Nasal cavity respiratory epithelium epithelial cell of viscerocranial mucosa (primary cell): ENCODE data around the gene NBPF12. TPM values are rescaled to one million over a fixed set of nuclear protein-coding genes. Genes with fewer than 3 reads are reported as not detected.

Source experiments
- total RNA-seq: library from RNA; depleted of rRNA; stranded (reverse); fragments of >200 nt; gene quantifications from 2 replicates; pipeline ENCODE4 v1.2.3, GENCODE V29; 2014

The NBPF12 gene, protein sequence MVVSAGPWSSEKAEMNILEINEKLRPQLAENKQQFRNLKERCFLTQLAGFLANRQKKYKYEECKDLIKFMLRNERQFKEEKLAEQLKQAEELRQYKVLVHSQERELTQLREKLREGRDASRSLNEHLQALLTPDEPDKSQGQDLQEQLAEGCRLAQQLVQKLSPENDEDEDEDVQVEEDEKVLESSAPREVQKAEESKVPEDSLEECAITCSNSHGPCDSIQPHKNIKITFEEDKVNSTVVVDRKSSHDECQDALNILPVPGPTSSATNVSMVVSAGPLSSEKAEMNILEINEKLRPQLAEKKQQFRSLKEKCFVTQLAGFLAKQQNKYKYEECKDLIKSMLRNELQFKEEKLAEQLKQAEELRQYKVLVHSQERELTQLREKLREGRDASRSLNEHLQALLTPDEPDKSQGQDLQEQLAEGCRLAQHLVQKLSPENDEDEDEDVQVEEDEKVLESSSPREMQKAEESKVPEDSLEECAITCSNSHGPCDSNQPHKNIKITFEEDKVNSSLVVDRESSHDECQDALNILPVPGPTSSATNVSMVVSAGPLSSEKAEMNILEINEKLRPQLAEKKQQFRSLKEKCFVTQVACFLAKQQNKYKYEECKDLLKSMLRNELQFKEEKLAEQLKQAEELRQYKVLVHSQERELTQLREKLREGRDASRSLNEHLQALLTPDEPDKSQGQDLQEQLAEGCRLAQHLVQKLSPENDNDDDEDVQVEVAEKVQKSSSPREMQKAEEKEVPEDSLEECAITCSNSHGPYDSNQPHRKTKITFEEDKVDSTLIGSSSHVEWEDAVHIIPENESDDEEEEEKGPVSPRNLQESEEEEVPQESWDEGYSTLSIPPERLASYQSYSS (N-terminal part only)
- 9.6 and 13.8 TPM in 2 replicates for total RNA-seq

DNA sequence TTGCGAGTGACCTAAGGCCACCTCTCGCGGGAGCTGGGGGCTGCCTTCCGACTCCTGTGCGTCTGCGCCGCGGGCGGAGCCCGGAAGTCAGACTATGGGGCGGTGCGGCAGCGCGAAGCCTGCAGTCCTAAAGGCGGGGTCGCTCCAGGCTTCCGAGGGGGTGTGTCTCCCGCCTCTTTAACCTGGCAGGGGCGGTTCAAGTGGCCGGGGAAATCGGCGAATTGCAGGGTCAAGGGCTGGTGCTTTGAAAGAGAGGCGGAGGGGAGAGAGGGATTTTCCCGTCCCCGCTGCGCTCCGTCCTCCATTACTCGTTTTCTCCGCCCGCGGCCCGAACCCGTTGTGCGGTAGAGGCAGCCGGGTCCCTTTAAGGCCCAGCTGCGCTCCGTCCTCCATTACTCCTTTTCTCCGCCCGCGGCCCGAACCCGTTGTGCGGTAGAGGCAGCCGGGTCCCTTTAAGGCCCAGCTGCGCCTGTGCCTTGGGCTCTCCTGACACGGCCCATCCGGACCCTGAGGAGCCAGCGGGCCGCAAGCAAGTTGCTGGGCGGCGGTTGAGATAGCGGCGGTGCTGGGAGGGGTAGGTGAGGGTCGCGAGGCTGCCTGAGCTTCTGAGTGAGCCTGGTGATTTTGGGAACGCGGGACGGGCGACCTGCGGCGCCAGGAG, at the start of gene NBPF12:
Gene NBPF12 (plus strand): TSS at position 83 of the 661 bp plus-strand sequence. CDS start 21,820 bp downstream, outside the sequence.

Other genes with a start within 250 kb of the NBPF12 start
- 34.2 and 35.2 TPM in 2 replicates for gene PRKAB2, start 234.1 kb downstream of the NBPF12 start, total RNA-seq